NCI-H1092 (cell line): ENCODE data around the gene CYP2S1.
"Not testable (repeated sequence)": the region's sequence is repeated elsewhere in the genome, so short reads cannot be mapped to it uniquely, and the experiment has no call there.

Experiments used
- DNase-seq: peaks from one replicate; lab custom pipeline; 2025; lab: John Stamatoyannopoulos, UW

The CYP2S1 gene

GRCh38 chr19:41192574-41193429 lies at the start of gene CYP2S1:
CYP2S1 (plus strand) TSS chr19:41193219; CDS start chr19:41193265, 46 bp downstream.
- no peak for DNase-seq

- DNase-seq: peak; percentile 16
Observed at GRCh38 chr19:41144403-41144802, 48.6 kb upstream of the CYP2S1 start.

GRCh38 chr19:41149831-41150230 lies 43.2 kb upstream of the CYP2S1 start:
- no peak for DNase-seq

- not testable (repeated sequence) for DNase-seq
Observed at GRCh38 chr19:41150986-41151385, 42.0 kb upstream of the CYP2S1 start.

- no peak for DNase-seq
Observed at GRCh38 chr19:41154060-41154459, 39.0 kb upstream of the CYP2S1 start.

GRCh38 chr19:41156207-41156606 lies 36.8 kb upstream of the CYP2S1 start:
- DNase-seq: no peak

GRCh38 chr19:41159881-41160280 lies 33.1 kb upstream of the CYP2S1 start:
- no peak for DNase-seq

- DNase-seq: no peak
Observed at GRCh38 chr19:41161903-41162302, 31.1 kb upstream of the CYP2S1 start.

GRCh38 chr19:41166944-41167804 lies 25.8 kb upstream of the CYP2S1 start:
- no peak for DNase-seq

- DNase-seq: no peak
Observed at GRCh38 chr19:41172297-41173164, 20.5 kb upstream of the CYP2S1 start.

GRCh38 chr19:41174297-41174928 lies 18.6 kb upstream of the CYP2S1 start:
- DNase-seq: no peak

- no peak for DNase-seq
Observed at GRCh38 chr19:41175801-41176777, 16.9 kb upstream of the CYP2S1 start.

- DNase-seq: not testable (repeated sequence)
Observed at GRCh38 chr19:41180173-41180572, 12.8 kb upstream of the CYP2S1 start.

GRCh38 chr19:41186971-41187883 lies 5.8 kb upstream of the CYP2S1 start:
- no peak for DNase-seq

- DNase-seq: no peak
Observed at GRCh38 chr19:41187884-41188279, 5.1 kb upstream of the CYP2S1 start.

GRCh38 chr19:41189425-41190065 lies 3.5 kb upstream of the CYP2S1 start:
- no peak for DNase-seq

- no peak for DNase-seq
Observed at GRCh38 chr19:41193430-41194156, 574 bp downstream of the CYP2S1 start.

- no peak for DNase-seq
Observed at GRCh38 chr19:41194157-41194552, 1.1 kb downstream of the CYP2S1 start.
